Tibial artery (tissue), 4 donors: Measurements from ENCODE around the gene TCAF1.
A peak's percentile ranks its signal among the peaks of the same experiment; 100 is the strongest.

ENCODE experiments used
- DNase-seq, 2 donors: peaks; one replicate each; pipeline ENCODE4 v3.0.0-alpha.2; 2019
- H3K27ac ChIP-seq, 2 donors: fragments of 200-600 bp; sonication (generic) in 1 of 2; 1 replicate in 1 of 2; 2 replicates in 1 of 2; pipeline ENCODE4 v1.5.1; 2018 to 2019; ENCODE audit warnings: mild to moderate bottlenecking in 1 of 2
- H3K27me3 ChIP-seq, 2 donors: fragments of 200-600 bp; sonication (generic) in 1 of 2; one replicate each; pipeline versions ENCODE4 v1.5.1 to v1.6.0; 2016 to 2019
- H3K36me3 ChIP-seq, 3 donors: fragments of 200-600 bp; sonication (generic) in 2 of 3; one replicate each; pipeline ENCODE4 v1.5.1; 2016 to 2019; ENCODE audit warnings: mild to moderate bottlenecking in 2 of 3
- H3K4me1 ChIP-seq, 4 donors: fragments of 200-600 bp; sonication (generic) in 2 of 4; 1 replicate in 3 of 4; 2 replicates in 1 of 4; pipeline ENCODE4 v1.5.1; 2016 to 2019
- H3K4me3 ChIP-seq, 2 donors: fragments of 200-600 bp; sonication (generic) in 1 of 2; 1 replicate in 1 of 2; 2 replicates in 1 of 2; pipeline ENCODE4 v1.5.1; 2018 to 2019; ENCODE audit warnings: mild to moderate bottlenecking in 2 of 2
- H3K9me3 ChIP-seq, 3 donors: fragments of 200-600 bp; sonication (generic) in 1 of 3; one replicate each; pipeline ENCODE4 v1.5.1; 2016 to 2019
- intact Hi-C: fragments of 100-400 bp; cut with DNase I; formaldehyde crosslinking; loops from one replicate; pipeline ENCODE4 v1.15.0; 2023; ENCODE audit warnings: low total_unique reads
- TF ChIP-seq, protein P1 (sequence below), 2 experiments: fragments of 200-600 bp in 1 of 2; fragments of 450-650 bp in 1 of 2; IDR thresholded peaks; one replicate each; pipeline ENCODE4 v1.5.1; 2017 to 2019; ENCODE audit warnings: antibody characterized with exemption in 2 of 2, mild to moderate bottlenecking in 1 of 2, moderate library complexity in 1 of 2

The TCAF1 gene

GRCh38 chr7:143900230-143900766 is 1.7 kb downstream of the TCAF1 start:
- Histone ChIP-seq H3K4me3 (peak overlapping the region; percentile 67 to 79), H3K9me3 (no peaks in the 10 kb centered on the region), H3K27ac (peak overlapping the region; percentile 88 to 96), H3K36me3 (no peaks in the 10 kb centered on the region), H3K27me3 (no peaks in the 10 kb centered on the region), H3K4me1 (peaks cover 0 to 34% (median 14%) of the 10 kb centered on the region in 4 donors)
- no peak for DNase-seq
- TF ChIP-seq, protein P1, sequence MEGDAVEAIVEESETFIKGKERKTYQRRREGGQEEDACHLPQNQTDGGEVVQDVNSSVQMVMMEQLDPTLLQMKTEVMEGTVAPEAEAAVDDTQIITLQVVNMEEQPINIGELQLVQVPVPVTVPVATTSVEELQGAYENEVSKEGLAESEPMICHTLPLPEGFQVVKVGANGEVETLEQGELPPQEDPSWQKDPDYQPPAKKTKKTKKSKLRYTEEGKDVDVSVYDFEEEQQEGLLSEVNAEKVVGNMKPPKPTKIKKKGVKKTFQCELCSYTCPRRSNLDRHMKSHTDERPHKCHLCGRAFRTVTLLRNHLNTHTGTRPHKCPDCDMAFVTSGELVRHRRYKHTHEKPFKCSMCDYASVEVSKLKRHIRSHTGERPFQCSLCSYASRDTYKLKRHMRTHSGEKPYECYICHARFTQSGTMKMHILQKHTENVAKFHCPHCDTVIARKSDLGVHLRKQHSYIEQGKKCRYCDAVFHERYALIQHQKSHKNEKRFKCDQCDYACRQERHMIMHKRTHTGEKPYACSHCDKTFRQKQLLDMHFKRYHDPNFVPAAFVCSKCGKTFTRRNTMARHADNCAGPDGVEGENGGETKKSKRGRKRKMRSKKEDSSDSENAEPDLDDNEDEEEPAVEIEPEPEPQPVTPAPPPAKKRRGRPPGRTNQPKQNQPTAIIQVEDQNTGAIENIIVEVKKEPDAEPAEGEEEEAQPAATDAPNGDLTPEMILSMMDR (IDR thresholded peaks at IDR 0.05), result no peak
- intact Hi-C loops, result no loop called here

GRCh38 chr7:143898810-143899209 is 3.2 kb downstream of the TCAF1 start:
- Histone ChIP-seq H3K4me1 (peaks cover 0 to 29% (median 9%) of the 10 kb centered on the region in 4 donors), H3K9me3 (no peaks in the 10 kb centered on the region), H3K27me3 (no peaks in the 10 kb centered on the region), H3K27ac (peak overlapping the region in 1 of 2 donors; percentile 88), H3K4me3 (no peak overlapping the region), H3K36me3 (no peaks in the 10 kb centered on the region)
- TF ChIP-seq, protein P1 (IDR thresholded peaks at IDR 0.05), result no peak
- DNase-seq, result no peak
- intact Hi-C loops, result no loop called here

- DNase-seq, result no peak
- Histone ChIP-seq H3K9me3 (peaks cover 0 to 11% (median 0%) of the 10 kb centered on the region in 3 donors), H3K27ac (no peak overlapping the region), H3K4me1 (peaks cover 0 to 24% (median 9%) of the 10 kb centered on the region in 4 donors), H3K27me3 (no peaks in the 10 kb centered on the region), H3K36me3 (no peaks in the 10 kb centered on the region), H3K4me3 (no peak overlapping the region)
- TF ChIP-seq, protein P1 (IDR thresholded peaks at IDR 0.05), result no peak
- intact Hi-C loops, result no loop called here
These were observed 5.3 kb downstream of the TCAF1 start for GRCh38 chr7:143896667-143897066.

GRCh38 chr7:143892527-143893300 is 9.3 kb downstream of the TCAF1 start:
- Histone ChIP-seq H3K4me3 (no peak overlapping the region), H3K27me3 (no peaks in the 10 kb centered on the region), H3K4me1 (peaks cover 0 to 4% (median 0%) of the 10 kb centered on the region in 4 donors), H3K9me3 (peaks cover 0 to 24% (median 0%) of the 10 kb centered on the region in 3 donors), H3K36me3 (peaks cover 0 to 10% (median 0%) of the 10 kb centered on the region in 3 donors), H3K27ac (no peak overlapping the region)
- DNase-seq, result no peak
- TF ChIP-seq, protein P1 (IDR thresholded peaks at IDR 0.05), result no peak
- intact Hi-C loops, result no loop called here

- no peak overlapping the region for H3K4me3 ChIP-seq
- TF ChIP-seq, protein P1 (IDR thresholded peaks at IDR 0.05), result no peak
- H3K27me3 ChIP-seq, result no peaks in the 10 kb centered on the region
- intact Hi-C loops, result no loop called here
- H3K36me3 ChIP-seq, result peaks cover 0 to 10% (median 0%) of the 10 kb centered on the region in 3 donors
- no peak overlapping the region for H3K27ac ChIP-seq
- DNase-seq, result no peak
- H3K9me3 ChIP-seq, result peaks cover 0 to 24% (median 0%) of the 10 kb centered on the region in 3 donors
- H3K4me1 ChIP-seq, result peaks cover 0 to 5% (median 0%) of the 10 kb centered on the region in 4 donors
These were observed 10.5 kb downstream of the TCAF1 start for GRCh38 chr7:143891457-143891856.
